Measurements from ENCODE around the gene PRRT2.
"Not testable (repeated sequence)": the region's sequence is repeated elsewhere in the genome, so short reads cannot be mapped to it uniquely, and the experiment has no call there.

Gene PRRT2

DNA sequence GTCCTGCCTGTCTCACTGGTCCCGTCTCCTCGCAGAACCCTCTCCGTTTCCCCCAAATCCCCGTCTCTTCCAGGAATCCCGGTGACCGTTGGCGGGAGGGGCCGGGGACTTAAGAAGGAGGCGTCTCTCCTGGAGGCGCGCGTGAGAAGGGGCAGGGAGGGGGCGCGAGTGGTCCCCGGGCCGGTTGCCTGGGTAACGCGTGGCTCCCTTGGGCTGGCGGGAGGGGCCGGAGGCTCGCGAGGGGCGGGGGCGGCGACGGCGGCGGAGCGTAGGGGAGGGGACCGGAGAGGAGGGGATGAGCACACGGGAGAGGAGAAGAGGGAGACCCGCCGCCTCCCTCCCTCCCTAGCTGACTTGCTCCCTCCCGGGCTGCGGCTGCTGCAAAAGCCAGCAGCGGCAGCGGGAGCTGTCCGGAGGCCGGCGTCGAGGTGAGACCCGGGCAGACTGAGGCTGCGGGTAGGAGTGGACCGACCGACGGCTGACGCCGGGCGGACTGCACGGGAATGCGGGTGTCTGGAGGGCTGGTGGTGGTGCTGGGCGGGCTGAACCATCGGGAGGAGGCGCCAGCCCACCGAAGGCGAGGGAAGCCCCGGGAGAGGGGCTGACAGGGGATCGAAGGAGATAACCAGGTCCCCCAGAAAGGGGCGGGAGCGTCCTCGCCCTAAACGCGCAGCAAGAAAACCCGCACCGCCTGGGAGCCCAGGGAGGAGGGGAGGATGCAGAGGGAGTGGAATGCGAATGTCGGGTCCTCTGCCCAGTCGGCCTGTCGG, at the start of gene PRRT2:
PRRT2 (plus strand) TSS at position 298 of the 770 bp plus-strand sequence. CDS start 862 bp downstream, outside the sequence.
- peak in 1 of 2 donors; percentile 50 for DNase-seq (ENCODE audit: low read depth in 2 of 2)

GRCh38 chr16:29763326-29763725, 48.7 kb upstream of the PRRT2 start:
- DNase-seq (ENCODE audit: low read depth in 2 of 2), result no peak

GRCh38 chr16:29765167-29766032, 46.6 kb upstream of the PRRT2 start:
- DNase-seq (ENCODE audit: low read depth in 2 of 2), result no peak

DNA sequence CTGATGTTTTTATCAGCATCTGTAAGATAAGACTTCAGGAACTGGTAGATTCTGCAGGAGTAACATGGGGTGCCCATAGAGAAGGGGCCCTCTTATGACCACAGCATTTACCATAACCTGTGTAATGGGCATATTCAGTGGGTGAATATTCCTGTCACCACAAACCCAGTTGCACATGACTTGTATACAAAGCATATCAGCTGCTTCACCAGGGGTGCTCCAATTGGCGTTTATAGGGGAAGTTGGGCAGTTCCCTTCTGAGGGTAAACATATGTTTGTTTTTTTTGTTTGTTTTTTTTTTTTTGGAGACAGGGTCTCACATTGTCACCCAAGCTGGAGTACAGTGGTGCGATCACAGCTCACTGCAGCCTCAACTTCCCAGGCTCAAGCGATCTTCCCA, 45.4 kb upstream of the PRRT2 start:
- DNase-seq (ENCODE audit: low read depth in 2 of 2), result no peak

DNA sequence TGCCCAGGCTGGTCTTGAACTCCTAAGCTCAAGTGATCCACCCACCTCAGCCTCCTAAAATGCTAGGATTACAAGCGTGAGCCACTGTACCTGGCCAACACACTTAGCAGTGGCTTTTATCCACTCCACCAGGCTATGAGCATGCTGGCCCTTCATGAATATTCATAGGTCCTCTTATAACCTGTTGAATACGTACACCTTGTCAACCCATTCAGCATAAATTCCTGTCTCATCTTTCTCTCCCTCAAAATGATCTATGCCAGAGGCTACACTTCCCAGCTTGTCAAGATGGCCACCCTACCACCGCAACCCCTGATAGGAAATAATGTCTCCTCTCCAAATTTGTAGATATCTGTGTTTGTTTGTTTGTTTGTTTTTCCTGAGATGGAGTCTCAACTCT, 44.9 kb upstream of the PRRT2 start:
- DNase-seq (ENCODE audit: low read depth in 2 of 2), result no peak

DNA sequence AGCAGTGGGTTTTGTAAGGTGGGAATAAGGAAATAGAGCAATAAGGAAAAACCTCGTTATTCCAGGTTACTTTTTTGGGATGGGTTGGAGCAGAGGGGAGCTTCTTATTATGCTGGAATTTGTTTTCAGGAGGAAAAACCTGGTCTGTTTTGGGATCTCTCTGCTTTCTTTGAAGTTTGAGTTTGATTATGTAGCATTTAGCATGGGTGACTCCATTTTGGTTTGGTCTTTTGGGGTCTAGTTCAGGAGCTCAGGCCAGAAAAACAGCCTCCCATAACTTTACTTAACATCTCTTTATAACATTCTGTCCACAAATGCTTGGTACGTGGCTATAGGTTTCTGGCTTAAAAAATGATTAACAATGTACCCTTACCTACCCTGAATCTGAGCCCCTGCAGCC, 42.5 kb upstream of the PRRT2 start:
- DNase-seq (ENCODE audit: low read depth in 2 of 2), result no peak

- no peak for DNase-seq (ENCODE audit: low read depth in 2 of 2)
Observed at GRCh38 chr16:29770250-29770929, 41.6 kb upstream of the PRRT2 start.

DNA sequence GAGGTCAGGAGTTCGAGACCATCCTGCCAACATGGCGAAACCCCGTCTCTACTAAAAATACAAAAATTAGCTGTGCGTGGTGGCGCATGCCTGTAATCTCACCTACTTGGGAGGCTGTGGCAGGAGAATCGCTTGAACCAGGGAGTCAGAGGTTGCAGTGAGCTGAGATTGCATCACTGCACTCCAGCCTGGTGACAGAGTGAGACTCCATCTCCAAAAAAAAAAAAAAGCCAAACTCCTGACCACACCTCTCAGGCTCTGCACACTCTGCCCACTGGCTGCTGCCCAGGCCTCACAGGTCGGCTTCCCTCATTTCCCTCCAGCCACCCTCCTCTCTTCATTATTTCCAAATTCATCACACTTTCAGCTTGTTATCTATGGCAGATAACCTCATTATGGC, 39.7 kb upstream of the PRRT2 start:
- not testable (repeated sequence) for DNase-seq (ENCODE audit: low read depth in 2 of 2)

DNA sequence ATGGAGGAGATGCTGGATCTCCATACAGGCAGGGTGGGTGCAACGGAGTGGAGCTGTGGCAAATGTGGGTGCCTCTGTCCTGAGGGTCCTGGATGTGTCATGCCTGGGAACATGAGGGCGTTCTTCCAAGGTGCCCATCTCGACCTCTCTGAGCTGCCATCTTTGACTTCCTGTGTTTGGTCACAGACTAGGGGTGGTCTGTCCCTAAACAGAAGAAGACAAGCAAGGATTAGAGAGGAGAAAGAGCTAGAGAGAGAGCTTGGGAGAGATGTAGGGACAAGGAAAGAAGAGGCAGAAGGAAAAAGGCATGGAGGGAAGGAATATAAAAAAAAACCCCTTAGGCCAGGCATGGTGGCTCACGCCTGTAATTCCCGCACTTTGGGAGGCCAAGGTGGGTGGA, 37.3 kb upstream of the PRRT2 start:
- no peak for DNase-seq (ENCODE audit: low read depth in 2 of 2)

GRCh38 chr16:29775742-29776408, 36.1 kb upstream of the PRRT2 start:
- no peak for DNase-seq (ENCODE audit: low read depth in 2 of 2)

GRCh38 chr16:29777576-29778350, 34.2 kb upstream of the PRRT2 start, which contains the start of gene ZG16:
ZG16 (plus strand) TSS chr16:29778256; CDS start chr16:29779267, 1,011 bp downstream.
- DNase-seq (ENCODE audit: low read depth in 2 of 2), result no peak

GRCh38 chr16:29779474-29779873, 32.5 kb upstream of the PRRT2 start:
- DNase-seq (ENCODE audit: low read depth in 2 of 2), result no peak

- DNase-seq (ENCODE audit: low read depth in 2 of 2), result not testable (repeated sequence)
Observed at GRCh38 chr16:29783094-29783953, 28.7 kb upstream of the PRRT2 start.

- no peak for DNase-seq (ENCODE audit: low read depth in 2 of 2)
Observed at GRCh38 chr16:29784157-29784556, 27.8 kb upstream of the PRRT2 start.

DNA sequence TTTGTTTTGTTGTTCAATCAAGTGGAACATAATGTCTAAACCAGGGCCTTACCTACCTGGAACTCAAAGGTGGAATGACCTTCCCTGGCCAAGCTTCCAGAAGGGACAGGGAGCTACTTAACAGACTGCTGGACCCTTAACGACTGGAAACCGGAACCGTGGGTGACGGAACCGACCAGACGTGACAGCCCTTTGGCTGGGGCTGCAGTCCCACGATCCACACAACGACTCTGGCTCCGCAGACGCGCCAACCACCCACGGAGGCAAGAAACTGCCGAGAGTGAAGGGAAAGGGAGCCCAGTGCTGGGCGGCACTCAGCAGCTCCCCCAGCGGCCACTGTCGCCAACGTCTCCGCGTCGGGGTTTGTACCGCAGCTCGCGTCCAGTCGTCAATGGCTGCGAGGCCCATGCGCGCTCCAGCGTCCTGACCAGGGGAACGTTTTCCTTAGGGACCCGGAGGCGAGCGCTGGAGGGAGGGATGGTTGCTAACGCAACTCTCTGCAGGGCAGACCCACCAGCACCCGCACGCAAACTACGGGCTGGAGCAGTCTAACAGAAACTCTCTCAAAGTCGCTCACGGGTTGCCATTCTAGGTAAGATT, 27.0 kb upstream of the PRRT2 start:
- DNase-seq (ENCODE audit: low read depth in 2 of 2), result peak; percentile 69 to 70

GRCh38 chr16:29787155-29787554, 24.8 kb upstream of the PRRT2 start:
- DNase-seq (ENCODE audit: low read depth in 2 of 2), result not testable (repeated sequence)

GRCh38 chr16:29789775-29790182, 22.2 kb upstream of the PRRT2 start:
- no peak for DNase-seq (ENCODE audit: low read depth in 2 of 2)

- DNase-seq (ENCODE audit: low read depth in 2 of 2), result peak; percentile 100
Observed at GRCh38 chr16:29790183-29790948, 21.6 kb upstream of the PRRT2 start, which contains the start of gene KIF22. KIF22 (plus strand) TSS chr16:29790751; CDS start chr16:29790760, 9 bp downstream.
